ENCODE results near the gene KIAA1671. TPM values are rescaled to one million over a fixed set of nuclear protein-coding genes. Genes with fewer than 3 reads are reported as not detected.
"Not testable (repeated sequence)": the region's sequence is repeated elsewhere in the genome, so short reads cannot be mapped to it uniquely, and the experiment has no call there.

Gene KIAA1671
- polyA plus RNA-seq, 10 donors = 18.9 to 40.3 (median 31.2) TPM

DNA sequence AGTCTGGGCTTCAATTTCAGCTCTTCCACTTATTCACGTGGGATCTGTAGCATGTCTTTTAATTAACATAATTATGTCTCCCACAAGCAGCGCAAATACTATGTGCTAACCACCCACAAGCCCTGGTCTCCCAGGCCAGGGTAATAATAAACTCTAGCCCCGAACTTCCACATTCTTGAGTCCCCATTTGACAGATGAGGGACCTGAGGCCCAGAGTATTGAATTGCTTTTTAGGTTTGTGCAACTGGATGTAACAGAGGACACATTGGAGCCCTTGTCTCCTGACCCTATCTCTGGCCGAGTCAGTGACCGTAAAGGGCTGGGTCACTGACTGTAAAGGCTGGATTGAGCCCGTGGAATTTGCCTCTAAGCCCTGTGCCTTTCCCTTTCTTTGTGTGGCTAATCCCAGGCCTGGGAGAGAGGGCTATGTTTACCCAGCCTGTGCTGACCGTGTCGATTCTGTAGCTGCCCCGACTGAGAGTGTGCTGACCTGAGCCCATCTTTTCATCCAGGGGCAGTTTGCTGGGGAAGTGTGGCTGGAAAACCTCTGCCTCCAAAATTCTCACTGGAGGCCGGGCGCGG is 270.8 kb downstream of the KIAA1671 start:
- no peak for DNase-seq

DNA sequence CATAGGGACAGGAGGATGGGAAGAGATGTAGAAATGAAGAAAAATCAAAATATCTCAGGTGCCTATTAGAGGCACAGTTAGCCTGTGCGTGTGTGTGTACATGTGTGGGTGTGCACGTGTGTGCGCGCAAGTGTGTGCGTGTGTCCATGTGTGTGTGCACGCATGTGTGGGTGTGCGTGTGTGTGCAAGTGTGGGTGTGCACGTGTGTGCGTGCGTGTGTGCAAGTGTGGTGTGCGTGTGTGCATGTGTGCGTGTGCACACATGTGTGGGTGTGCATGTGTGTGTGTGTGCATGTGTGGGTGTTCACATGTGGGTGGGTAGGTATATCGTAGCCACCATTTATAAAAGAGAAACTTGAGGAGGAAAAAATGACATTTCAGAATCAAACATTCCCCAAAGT is 276.3 kb downstream of the KIAA1671 start:
- no peak for DNase-seq

DNA sequence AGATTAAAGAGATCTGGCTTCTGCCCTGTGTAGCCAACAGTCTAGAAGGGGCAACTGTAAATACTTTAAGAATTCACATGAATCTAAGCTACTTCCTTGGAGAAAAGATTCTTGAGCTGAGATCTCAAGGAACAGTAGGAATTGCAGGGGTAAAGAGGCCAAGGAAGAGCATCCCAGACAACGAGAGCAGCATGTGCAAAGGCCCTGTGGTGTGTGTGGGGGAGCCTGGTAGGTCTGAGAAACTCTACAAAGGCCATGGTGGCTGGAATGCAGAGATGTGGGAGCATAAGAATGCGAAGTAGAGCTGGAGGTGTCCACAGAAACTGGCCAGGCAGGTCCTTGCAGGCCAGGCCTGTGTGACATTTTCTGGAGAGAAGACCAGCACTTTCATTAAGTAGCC is 278.2 kb downstream of the KIAA1671 start:
- not testable (repeated sequence) for DNase-seq

DNA sequence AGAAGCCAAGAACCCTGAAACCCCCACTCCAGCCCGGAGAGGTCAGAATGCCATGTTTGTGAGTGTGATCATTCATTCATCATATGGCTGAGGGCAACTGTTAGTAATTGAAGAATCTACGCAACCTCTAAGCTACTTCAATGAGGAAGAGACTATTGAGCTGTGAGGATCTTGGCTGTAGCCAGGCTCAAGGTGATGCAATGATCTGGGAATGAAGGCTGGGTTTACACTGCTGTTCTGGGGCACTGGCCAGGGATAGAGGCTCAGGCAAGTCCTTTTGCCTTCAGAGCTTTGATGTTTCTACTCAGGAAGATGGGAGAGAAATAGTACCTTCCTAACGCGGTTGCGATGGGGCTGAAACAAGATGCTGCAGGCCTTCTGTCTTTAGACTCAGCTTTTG is 279.8 kb downstream of the KIAA1671 start:
- peak in 1 of 3 donors; percentile 1 for DNase-seq

DNA sequence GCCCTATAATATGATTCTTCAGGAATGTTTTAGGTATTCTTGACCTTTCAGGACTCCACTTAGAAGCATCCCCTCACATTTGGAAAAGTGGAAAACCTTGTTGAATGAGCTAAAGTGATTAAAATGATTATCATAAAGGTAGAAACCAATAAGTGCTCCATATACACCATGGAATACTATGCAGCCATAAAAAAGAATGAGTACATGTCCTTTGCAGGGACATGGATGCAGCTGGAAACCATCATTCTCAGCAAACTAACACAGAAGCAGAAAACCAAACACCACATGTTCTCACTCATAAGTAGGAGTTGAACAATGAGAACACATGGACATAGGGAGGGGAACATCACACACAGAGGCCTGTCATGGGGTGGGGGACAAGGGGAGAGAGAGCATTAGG is 281.2 kb downstream of the KIAA1671 start:
- DNase-seq = not testable (repeated sequence)

DNA sequence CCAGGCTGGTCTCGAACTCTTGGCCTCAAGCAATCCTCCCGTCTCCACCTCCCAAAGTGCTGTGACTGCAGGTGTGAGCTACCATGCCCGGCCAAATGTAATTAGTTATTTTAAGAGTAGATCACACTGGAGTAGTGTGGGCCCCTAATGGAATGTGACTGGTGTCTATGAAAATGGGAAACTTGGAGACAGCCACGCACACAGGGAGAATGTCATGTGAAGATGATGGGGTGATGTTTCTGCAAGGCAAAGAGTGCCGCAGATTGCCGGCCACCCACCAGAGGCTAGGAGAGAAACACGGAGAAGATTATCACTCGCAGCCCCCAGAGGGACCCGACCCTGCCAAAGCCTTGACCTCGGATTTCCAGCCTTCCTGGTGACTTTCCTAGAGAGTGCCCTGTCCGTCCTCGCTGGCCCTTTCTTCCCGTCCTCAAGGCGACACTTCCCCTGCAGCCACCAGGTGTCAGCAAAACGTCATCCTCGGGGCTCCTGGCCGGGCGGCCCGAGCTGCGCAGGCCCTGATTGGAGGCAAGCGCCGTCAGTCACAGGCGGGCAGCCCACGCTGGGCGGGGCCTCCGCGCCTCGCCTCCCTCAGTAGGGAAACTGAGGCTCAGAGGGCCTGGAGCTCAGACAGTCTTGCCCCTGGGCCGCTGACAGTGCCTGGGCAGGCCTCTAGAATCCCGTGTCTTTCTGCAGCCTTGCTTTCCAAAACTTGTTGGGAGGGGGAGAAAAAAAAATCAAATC is 283.2 kb downstream of the KIAA1671 start:
- DNase-seq = peak; percentile 57 to 87 (median 82)

DNA sequence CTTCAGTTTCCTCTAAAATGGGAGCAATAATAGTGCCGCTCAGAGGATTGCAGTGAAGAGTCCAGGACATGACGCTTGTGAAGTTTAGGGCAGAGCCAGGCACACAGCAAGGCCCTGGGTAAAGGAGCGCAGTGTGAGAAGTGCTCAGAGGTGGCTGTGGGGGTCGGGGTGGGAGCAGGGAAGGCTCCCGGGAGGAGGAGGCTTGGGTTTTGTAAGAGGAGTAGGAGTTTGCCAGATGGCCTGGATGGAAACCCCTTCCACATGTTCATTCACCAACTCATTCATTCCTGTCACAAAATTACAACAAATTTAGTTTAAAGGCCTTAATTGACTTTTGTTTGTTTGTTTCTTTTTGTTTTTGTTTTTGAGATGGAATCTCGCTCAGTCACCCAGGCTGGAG is 283.9 kb downstream of the KIAA1671 start:
- no peak for DNase-seq

DNA sequence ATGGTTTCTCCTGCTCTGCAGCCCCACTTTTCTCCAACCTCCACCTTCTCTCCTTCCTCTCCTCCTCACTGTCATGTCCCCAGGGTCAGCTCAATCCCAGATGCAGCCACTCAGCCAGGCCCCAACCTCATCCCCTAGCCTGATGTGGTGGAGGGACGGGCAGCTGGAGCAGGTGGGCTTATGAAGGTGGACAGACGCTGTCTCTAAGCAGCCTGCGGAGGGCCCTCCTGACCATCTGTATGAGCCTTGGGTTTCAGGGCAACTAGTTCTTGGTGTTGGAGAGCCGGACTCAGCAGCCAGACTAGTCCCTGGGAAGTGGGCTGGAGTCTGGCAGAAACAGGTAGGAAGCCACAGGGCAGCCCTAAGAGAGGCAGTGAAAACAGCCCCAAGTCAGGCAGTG is 285.0 kb downstream of the KIAA1671 start:
- no peak for DNase-seq

DNA sequence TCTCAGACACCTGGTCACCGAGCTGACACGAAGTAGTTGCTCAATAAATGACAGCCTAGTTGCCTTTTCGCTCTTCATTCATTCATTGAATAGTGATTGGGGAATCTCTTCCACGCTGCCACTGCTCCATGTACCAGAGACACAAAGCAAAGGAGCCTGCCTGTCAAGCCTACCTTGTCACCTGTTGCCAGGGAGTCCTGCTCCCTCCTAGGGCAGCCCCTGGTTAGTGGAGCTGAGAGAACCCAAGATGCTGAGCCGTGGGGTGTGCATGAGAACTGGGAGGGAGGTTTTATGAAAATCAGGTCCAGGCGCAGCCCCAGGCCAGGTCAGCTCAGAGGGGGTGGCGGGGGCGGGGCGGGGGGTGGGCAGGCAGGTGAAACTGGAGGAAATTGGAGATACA is 285.5 kb downstream of the KIAA1671 start:
- not testable (repeated sequence) for DNase-seq

Other genes with a start within 250 kb of the KIAA1671 start
- under 1 TPM in 2 of 10 donors, not detected in 8; 0.11 to 0.15 TPM for gene PIWIL3, start 178.0 kb upstream of the KIAA1671 start, polyA plus RNA-seq (ENCODE audit: insufficient read length in 10 of 10)
- gene SGSM1, start 146.5 kb upstream of the KIAA1671 start, polyA plus RNA-seq (ENCODE audit: insufficient read length in 10 of 10) = under 1 TPM; 0.09 to 0.63 (median 0.20) TPM
- gene LHFPL7, start 6.0 kb upstream of the KIAA1671 start, polyA plus RNA-seq (ENCODE audit: insufficient read length in 10 of 10) = not detected
- under 1 TPM in 6 of 10 donors, not detected in 4; 0.15 to 0.63 (median 0.27) TPM for gene CRYBB3, start 247.1 kb downstream of the KIAA1671 start, polyA plus RNA-seq (ENCODE audit: insufficient read length in 10 of 10)